CD4-positive, alpha-beta T cell treated with Interleukin-6 for 4 hours (primary cell): ENCODE data around the gene PAWR.
"Not testable (repeated sequence)": the region's sequence is repeated elsewhere in the genome, so short reads cannot be mapped to it uniquely, and the experiment has no call there.

ENCODE experiments used
- DNase-seq: peaks from one replicate; pipeline ENCODE4 v3.0.0-alpha.2; 2020; ENCODE audit warnings: mixed read lengths

Gene PAWR

DNA sequence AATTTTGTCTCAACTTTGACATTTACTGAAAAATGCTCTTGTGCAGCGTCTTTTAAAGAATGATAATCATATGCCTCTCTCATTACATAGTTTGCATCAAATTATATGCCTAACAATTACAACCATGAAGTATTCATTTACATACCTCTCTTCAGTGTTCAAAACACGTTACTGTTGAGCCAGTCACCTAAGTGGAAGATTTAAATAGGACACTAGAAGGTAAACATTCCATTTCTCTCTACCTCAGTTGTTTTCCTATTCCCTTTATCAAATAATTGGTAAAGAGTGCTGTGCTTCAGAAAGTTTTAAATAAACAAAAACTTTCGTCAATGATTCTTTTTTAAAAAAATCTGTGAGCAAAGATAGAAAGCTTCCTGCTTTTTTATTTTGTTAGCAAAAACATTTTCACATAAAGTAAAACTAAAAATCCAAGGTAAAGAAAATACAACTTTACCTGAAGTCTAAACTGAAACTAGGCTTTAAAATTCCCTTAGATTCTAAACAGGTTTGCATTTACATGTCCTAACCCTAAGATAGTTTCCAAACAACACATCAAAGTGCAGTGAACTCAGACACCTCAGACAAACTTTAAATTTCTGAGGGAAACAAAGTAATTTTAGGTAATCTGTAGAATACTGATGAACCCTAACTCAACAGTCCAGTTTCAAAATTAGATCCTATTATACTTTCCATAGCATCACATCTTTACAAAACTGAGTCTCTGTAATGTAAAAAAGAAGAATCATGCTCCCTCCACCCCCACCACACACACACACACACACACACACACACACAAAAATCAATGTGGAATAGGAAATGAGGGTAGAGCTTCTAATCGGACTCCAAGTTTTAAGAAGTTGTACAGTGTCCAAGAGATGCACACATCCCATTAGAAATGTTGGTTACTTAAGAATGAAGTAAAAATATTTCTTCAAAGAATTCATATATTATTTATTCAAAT, 46.2 kb downstream of the PAWR start:
- DNase-seq: no peak

DNA sequence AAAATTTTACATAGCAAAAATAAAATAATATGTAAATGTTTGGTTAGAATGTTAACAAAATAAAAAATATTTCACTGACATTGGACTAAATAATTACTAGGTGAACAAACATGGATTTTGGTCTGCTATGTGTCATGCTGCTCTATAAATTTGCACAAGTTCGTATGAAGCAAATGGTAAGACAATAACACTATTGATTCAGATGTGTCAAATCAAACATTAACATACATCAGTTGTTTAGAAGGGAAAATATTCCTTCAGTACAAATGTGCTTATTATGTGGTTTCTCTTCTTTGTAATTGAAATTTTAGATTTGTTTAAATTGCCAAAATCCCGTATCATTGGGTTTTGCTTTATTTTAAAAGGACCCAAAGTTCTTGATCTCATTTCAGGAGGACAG, 46.9 kb downstream of the PAWR start:
- DNase-seq: no peak

DNA sequence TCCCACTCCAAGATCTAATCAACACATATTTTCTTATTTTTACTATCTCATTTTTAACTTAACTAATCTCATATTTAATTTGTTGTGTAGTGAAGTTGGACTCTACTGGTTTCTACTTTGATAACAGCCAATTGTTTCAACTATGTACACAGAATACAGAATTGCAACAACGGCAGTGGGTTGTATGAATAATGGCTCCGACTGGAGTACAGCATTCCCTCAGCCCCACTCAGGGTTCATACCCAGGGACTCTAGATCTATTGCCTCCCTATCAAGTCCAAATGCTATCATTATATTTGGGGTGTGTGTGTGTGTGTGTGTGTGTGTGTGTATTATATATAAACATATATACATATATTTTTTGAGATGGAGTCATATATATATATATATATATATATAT, 52.3 kb downstream of the PAWR start:
- DNase-seq: no peak

DNA sequence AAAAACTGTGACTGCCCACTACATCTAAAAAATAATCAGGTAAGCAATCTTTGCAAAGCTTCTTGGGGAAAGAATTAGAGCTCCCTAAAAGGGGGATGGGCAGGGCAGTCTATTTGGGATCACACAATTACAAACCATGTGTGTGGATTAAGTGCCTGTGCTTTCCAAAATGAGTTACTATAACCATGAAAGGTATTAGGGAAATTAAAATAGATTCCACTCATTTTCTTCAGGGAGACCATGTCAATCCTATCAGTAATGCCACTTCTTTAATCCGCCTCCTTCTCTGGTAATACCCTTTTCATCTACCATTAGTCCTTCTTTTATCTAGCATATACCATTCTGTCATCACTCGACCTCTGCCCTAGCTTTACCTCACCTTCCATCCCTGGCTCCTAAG, 53.7 kb downstream of the PAWR start:
- DNase-seq: no peak

DNA sequence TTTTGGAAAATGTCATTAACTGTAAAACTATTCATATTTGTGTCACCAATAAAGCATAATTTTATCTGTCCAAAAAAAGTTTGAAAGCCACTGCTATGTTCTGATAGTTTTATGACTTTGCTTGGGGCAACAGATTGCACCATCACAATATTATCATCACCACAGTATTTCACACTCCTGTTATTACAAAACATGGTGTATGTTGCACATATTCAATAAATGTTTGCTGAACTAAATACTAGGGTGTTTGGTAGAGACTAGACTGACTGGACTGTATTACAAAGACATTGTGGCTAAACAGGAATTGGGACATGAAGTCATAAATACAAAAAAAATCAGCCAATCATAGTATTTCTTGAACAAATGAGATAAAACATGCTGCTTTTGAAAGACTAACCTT, 55.1 kb downstream of the PAWR start:
- no peak for DNase-seq

DNA sequence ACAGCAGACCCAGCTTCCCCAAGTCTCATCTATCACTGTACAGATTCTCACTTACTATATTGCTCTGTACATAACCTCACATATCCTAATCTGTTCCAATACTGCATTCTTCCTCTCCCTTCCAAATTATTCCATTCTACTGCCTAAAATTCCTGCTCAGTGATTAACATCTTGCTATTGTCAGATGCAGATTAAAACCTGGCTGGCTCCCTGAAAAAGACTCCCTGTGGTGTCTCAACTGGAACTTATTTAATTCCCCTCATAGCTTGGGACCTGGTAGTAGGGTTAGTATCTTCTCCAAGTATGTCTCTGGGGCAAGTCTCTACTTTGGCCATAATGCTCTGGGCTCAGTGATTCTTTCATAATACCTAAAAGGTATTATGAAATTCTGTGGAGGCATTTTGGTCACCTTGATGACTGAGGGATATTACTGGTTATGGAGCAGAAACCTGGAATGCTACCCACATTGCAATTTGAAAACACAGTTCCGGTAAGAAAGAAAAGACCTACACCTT, 55.8 kb downstream of the PAWR start:
- DNase-seq: no peak

DNA sequence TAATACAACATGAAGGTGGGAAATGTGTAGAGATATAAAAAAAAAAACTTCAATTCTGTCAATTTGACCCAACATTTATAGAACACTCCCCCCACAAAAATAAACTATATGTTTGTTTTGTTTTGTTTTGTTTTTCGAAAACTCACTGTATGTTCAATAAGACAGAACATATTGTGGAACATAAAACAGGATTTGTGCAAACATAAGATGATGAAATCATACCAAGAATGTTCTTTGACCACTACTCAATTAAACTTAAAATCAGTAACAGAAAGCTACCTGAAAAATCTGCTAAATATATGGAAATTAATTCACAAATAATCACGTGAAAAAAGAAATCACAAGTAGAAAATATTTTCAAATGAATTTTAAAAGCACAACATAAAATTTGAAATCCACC, 61.2 kb downstream of the PAWR start:
- DNase-seq: no peak

DNA sequence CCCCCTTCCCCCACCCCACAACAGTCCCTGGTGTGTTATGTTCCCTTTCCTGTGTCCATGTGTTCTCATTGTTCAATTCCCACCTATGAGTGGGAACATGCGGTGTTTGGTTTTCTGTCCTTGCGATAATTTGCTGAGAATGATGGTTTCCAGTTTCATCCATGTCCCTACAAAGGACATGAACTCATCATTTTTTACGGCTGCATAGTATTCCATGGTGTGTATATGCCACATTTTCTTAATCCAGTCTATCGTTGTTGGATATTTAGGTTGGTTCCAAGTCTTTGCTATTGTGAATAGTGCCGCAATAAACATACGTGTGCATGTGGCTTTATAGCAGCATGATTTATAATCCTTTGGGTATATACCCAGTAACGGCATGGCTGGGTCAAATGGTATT, 64.0 kb downstream of the PAWR start:
- DNase-seq: not testable (repeated sequence)

DNA sequence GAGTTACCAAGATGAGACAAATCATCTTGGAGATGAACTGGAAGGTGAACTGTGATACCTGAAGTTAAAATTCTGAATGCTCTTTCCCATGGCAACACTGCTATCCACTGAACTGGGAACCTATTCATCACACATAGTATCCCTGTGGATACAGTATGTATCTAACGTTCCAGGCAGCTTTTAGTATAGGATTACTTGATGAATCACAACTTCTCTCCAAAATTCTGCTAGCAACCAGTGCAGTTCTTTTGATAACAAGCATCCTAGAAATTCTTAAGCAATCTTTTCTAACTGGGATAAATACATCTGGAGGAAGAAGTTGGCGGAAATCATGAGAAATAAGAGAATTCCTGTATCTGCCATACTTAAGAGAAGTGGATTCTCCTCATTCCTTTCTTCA, 66.4 kb downstream of the PAWR start:
- DNase-seq: no peak

DNA sequence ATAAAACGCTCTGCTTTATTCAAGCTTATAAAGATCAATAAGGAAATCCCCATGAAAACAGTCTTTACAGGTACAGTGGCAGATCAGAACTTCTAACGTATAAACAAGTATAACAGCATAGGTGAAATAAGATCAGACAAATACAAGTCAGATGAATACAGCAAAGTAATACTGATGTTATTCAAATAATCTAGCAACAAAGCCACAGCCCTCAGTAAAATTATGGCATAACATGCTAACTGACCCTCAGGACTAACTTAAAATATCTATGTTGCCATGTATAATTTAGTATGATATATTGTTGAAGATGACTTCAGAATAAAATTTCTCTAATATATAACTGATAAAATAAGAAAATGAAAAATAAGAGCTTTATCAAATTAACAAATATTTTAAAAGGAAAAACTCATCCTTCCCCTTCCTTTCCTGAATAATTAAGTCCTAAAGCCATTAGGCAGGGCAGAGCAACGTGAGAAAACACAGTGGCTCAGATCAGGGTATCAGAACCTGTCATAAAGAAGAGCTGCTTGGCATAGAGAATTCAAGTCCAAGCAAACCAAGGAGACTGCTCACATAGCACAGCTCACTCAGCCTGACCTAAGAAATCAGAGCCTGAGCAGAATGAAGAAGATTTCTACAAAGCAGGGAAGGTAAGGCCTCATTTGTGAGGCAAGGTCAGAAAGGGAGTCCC, 70.7 kb downstream of the PAWR start:
- DNase-seq: no peak

DNA sequence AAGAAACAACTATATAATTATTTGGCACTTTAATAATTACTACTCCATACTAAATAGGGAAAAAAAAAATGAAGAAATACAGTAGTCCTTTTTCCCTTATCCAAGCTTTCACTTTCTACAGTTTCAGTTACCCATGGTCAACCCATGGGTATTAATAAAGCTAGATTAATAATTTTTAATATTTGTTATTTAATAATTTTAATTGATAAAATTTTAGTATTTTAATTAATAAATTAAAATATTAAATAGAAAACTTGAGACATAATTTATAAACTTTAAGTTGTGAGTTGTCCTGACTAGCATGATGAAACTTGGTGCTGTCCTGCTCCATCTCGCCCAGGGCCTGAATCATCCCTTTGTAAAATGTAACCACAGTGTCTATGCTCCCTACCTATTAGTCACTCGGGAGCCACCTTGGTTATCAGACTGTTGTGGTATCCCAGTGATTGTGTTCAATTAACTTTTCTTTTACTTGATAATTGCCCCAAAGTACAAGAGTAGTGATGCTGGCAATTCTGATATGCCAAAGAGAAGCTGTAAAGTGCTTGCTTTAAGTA, 71.8 kb downstream of the PAWR start:
- no peak for DNase-seq

DNA sequence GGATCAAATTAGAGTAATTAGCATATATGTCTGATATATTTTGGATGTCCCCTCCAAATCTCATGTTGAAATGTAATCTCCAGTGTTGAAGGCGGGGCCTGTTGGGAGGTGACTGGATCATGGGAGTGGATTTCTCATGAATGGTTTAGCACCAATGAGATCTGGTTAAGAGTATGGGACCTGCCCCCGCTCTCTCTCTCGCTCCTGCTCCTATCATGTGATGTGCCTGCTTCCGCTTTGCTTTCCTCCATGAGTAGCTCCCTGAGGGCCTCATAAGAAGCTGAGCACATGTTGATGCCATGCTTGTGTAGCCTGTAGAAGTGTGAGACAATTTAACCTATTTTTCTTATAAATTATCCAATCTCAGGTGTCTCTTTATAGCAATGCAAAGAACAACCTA, 73.1 kb downstream of the PAWR start:
- no peak for DNase-seq

DNA sequence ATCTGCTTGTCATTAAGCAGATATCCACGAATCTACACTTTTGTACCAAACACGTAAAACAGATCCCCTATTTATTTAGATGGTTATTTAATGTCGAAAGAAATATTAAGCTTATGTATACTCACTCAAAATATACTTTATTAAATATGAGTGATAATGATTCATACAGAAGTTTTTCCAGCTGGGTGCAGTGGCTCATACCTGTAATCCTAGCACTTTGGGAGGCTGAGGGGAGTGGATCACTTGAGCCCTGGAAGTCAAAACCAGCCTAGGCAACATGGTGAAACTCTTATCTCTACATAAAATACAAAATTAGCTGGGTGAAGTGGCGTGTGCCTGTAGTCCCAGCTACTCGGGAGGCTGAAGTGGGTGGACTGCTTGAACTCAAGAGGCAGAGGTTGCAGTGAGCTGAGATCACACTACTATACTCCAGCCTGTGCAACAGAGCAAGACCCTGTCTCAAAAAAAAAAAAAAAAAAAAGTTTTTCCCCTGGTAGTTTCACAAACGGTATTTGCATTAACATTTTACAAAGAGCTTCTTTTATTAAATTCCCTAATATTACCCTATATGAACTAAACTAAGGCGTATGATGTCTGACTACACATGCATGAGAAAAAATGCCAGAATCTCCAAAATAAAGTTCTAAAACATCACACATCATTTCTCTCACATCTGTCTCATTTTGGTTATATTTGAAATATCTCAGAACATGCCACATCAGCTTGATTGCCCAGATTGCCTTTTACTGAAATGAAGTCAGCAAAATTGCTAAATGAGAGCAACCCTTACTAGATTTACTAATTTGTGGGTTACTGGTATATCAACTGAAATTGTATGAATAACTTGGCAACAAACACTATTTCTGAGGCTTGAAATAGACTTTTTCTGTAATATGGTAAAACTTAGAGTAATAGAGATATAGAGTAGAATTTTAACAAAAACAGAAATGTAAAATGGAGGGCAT, 74.9 kb downstream of the PAWR start:
- no peak for DNase-seq

DNA sequence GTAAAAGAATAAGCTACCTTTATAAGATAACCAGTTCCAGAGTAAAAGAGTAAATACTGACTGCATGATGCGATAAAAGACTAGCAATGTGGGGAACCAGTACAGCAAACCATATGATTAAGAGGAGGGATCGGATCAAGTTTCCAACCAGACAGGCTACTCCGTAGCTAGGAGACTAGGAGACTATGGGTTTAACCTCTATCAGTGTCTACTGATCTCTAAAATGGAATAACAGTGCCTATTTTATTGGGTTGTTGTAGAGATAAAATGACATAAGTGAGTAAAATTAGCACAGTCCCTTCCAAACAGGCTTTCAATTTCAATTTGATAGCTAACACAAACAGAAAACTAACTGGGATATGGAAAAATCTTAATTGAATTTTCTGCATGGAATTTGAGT, 76.0 kb downstream of the PAWR start:
- DNase-seq: no peak

DNA sequence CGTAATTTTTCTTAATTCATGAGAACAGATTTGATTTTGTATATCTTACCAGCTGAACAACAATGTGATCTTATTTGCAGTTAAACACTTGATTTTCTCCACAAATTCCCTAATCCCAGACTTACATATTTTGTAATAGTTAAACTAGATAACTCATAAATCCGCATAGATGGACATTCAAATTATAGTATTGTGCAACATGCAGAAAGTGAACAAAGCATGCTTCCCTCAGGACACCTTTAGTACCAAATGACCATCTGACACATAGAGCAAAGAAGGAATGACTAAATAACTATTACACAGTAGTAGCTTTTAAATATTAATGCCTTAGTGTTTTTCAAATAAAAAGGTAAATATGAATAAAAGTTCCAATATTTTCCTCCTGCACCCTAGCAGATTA, 88.9 kb downstream of the PAWR start:
- DNase-seq: no peak

DNA sequence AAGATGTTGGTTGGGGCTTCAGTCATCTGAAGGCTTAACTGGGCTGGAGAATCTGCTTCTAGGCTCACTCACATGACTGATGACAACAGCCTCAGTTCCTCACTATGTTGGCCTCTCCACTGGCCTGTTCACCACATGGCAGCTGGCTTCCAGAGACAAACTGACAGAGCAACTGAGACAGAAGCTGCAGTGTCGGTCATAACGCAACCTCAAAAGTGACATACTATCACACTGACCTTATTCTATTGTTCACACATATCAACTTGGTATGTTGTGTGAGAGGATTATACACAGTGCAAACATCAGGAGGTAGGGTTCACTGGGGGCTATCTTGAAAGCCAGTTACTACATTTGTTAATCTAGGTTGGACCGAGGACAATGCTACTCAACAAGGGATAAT, 92.9 kb downstream of the PAWR start:
- DNase-seq: no peak

DNA sequence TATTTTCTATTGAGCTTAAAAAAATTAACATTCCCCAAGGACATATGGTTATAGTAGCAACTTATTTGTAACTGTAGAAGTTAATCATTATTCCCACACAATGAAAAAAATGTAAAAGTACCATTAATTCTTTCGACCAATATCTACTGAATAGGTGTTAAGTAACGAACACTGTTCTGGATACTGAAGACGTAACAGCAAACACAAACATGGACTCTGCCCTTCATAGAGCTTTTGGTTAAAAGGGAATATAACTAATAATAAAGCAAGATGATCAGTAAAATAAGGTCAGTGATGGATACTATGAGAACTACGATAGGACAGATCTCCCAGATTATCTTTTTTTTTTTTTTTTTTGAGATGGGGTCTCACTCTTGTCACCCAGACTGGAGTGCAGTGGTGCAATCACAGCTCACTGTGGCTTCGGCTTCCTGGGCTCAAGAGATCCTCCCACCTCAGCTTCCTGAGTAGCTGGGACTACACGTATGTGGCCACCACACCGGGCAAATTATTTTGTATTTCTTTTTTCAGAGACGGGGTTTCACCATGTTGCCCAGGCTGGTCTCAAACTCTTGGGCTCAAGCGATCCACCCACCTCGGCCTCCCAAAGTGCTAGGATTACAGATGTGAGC, 93.9 kb downstream of the PAWR start:
- no peak for DNase-seq

DNA sequence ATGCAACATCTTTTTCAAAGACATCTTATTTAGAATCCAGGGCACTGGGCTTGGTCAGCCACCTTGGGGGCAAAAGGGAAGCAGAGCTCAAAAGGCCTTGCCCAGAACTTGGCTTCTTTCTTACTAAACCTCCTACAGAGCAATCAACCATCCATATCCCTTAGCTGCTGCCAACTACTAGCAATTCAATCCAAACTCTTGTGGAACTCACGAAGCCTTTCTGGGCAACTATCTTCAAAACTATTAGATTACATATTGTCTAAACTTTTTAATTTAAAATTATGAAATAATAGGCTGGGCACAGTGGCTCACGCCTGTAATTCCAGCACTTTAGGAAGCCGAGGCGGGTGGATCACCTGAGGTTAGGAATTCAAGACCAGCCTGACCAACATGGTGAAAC, 95.5 kb downstream of the PAWR start:
- DNase-seq: no peak

DNA sequence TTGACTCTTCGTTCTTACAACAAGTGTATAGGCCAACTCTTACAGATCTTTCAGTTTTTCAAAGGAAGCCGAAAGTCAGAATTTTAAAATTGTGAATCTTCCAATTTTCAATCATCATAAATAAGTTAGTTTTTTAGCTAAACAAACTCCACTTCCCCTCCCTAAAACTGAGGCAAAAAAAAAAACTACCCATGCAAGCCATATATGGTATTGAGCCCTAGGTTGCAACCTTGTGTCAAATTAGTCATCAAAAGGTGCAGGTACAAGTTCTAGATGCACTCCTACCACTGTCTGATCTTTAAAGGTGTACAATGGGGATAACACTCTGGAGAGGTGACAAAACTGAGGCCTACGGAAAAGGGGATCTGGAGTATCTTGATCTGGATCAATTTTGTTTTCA, 97.9 kb downstream of the PAWR start:
- no peak for DNase-seq

DNA sequence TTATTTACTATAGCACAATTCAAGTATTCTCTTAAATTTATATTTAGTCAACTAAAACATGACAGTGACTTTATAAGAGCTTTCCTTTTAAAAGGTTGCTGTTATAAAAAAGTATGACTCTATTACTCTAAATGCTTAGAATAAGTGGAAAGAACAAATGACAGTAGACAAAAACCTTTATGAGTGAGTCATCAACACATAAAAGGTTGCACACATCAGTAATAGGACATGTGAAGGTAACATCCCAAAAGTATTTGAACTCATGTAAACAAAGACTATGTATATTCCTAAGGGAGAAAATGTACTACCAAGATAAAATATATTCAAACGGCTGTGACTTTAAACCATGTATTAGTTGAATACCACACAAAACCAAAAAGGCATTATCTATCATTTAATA, 98.8 kb downstream of the PAWR start:
- no peak for DNase-seq

DNA sequence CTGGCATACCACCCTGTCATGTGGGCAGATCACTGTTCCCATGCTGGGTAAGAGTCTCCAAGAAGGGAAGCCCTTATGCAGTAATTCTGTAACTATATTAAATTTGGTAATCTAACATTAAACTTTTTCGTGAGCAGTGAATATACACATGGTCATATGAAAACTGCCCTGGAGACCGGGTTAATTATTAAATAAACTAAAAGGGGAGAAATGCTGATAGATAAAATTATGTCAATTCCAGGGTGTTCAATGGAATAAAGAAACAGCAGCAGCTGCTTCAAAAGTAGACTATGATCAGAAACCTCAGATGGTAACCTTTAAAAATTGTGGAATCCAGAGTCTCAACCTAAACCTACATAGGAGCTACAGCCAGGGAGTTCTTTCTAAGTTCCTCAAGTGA, 100.0 kb downstream of the PAWR start:
- DNase-seq: no peak

DNA sequence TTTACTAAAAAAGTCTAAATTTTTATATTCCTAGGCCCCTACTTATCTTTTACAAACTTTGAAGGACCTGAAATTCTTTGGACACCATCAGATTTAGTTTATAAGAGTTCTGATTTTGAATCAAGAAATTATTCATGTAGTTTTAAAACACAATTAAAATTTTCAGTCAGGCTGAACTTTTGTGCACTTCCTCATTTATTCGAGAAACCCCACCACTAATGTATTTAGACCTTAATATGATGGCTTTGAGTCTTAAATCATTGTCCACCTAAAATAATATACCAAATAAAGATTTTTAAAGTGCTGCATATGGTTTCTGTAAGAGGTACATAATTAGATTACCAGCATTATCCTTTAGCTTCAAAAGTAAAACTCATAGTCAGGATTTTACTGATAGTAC, 103.4 kb downstream of the PAWR start:
- DNase-seq: no peak
